Measurements from ENCODE around the gene DAB1. TPM values are rescaled to one million over a fixed set of nuclear protein-coding genes. Genes with fewer than 3 reads are reported as not detected.

The DAB1 gene
- total RNA-seq: 0.15 TPM in 1 of 2 replicates, not detected in the other

DNA sequence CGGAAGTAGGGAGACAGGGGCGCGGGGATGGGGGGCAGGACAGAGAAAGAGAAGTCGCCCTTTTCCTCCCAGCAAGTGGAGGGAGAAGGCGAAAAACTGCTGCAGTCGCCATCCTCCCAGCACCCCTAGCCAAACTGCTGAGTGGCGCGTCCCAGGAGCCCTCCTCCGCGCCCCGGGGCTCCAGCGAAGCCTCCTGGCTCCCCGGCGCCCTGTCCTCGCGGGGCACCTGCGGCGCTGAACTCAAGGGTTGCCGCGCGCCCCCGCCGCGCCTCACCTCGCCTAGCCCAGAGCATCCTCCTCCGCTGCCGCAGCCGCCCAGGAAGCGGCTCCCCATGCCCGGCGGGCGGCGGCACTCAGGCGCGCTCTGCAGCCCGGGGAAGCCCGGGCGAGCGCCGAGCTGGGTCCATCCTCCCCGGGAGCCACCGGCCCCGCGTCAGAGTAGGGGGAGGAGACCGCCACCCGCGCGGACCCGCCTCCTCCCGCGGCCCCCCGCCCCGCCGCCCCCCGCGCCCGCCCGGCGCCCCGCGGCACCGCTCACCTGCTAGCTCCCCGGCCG lies at the start of gene DAB1:
TSS of gene DAB1 (minus strand) at position 405 of the 556 bp plus-strand sequence. CDS start 133,030 bp downstream, outside the sequence.

GRCh38 chr1:56965916-56966697 lies 457.8 kb downstream of the DAB1 start, which contains the start of gene C8B:
Gene C8B, minus strand, starts transcription at chr1:56966015. Its CDS starts 67 bp downstream, at chr1:56965948.

